BE2C (cell line): ENCODE data around the gene CMIP.

ENCODE experiments used
- DNase-seq: peaks from one replicate; pipeline ENCODE4 v3.0.0-alpha.2; 2020
- H3K27me3 ChIP-seq: fragments of 250-450 bp; sonication (Bioruptor Pico); 2 replicates; pipeline ENCODE4 v1.5.1; 2020; ENCODE audit warnings: mild to moderate bottlenecking
- H3K36me3 ChIP-seq: fragments of 250-450 bp; sonication (Bioruptor Pico); 2 replicates; pipeline ENCODE4 v1.5.1; 2020; ENCODE audit warnings: mild to moderate bottlenecking
- H3K4me1 ChIP-seq: fragments of 250-450 bp; sonication (Bioruptor Pico); 2 replicates; pipeline ENCODE4 v1.5.1; 2020
- H3K4me3 ChIP-seq: 2 replicates; pipeline ENCODE4 v1.5.1; 2011; ENCODE audit warnings: low read depth, low read length
- H3K9me3 ChIP-seq: fragments of 250-450 bp; sonication (Bioruptor Pico); 2 replicates; pipeline ENCODE4 v1.5.1; 2020
- TF ChIP-seq, protein P1 (sequence below): IDR thresholded peaks from 2 replicates; pipeline ENCODE4 v1.5.1; 2012; ENCODE audit warnings: mild to moderate bottlenecking, low read depth, low read length

Gene CMIP

DNA sequence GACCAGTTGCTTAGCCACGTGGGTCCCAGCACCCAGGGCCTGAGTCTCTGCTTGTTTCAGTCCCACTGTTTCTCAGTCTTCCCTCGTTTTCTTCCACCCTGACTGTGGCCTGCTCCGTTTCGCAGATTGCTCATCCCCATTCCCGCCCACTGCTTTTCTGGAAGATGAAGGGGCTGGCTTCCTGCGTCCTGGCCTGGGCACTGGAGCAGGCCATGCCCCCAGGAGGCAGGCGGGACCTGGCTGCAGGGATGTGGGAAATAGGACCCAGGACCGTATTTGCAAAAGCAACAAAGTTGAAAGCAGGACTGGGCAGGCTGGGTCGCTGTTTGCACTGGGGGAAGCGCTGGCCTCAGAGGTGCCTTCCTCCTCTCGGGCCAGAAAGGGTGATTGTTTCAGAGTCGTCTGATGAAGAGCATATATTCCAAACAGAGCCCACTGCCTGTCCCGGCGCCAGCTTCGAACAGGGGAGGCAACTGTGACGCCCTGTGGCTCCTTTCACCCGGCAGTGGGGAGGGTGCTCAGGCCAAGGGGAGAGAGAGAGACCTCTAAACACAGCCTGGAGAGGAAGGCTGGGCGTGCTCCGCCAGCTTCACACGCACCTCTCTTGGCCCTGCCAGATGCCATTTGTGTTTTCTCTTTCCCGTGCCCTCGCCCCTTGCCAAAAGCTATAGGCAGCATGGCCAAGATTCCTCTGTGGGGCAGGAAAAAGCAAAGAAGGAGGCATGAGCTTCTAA is 108.6 kb downstream of the CMIP start:
- DNase-seq: no peak
- H3K4me3 ChIP-seq: no peak overlapping the region
- H3K9me3 ChIP-seq: no peaks in the 10 kb centered on the region
- TF ChIP-seq, protein P1, sequence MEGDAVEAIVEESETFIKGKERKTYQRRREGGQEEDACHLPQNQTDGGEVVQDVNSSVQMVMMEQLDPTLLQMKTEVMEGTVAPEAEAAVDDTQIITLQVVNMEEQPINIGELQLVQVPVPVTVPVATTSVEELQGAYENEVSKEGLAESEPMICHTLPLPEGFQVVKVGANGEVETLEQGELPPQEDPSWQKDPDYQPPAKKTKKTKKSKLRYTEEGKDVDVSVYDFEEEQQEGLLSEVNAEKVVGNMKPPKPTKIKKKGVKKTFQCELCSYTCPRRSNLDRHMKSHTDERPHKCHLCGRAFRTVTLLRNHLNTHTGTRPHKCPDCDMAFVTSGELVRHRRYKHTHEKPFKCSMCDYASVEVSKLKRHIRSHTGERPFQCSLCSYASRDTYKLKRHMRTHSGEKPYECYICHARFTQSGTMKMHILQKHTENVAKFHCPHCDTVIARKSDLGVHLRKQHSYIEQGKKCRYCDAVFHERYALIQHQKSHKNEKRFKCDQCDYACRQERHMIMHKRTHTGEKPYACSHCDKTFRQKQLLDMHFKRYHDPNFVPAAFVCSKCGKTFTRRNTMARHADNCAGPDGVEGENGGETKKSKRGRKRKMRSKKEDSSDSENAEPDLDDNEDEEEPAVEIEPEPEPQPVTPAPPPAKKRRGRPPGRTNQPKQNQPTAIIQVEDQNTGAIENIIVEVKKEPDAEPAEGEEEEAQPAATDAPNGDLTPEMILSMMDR: no peak
- no peaks in the 10 kb centered on the region for H3K27me3 ChIP-seq
- peaks cover 13% of the 10 kb centered on the region for H3K4me1 ChIP-seq
- no peaks in the 10 kb centered on the region for H3K36me3 ChIP-seq

DNA sequence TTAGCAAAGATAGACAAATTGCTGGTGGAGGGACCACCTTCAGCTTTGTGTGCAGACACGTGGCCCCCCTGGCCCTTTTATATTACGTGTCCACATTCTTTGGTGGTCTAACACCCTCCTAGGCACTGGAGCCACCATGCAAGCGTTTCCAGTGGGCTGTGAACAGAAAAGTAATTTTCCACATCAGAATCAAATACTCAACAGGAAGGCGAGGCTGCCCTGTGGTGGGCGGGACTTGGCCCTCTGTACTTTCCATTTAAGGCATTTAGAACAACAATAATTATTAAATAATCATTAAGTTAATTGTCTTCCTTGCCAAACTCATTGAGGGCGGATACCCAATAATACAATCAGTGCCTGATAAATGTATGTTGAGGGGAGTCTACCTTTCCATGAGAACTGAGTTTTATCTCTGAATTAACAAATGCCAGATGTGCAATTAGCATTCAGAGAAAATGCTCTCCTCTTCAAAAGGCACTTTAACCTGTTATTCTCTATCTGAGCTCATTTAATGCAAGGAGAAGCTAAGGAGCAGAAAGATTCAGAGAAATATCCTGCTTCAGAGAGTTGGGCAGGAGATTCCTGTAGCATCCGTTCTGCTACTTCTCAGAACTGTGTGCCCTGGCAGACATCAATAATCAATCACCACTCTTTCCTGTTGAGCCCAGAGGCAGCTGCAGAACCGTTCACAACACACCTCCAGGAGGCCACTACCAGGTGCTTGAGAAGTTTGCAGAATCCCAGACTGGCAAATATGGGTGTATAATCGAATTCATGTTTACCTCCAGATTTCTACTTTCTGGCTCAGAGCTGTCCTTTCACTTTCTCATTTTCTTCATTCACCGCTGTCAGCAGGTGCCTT is 109.4 kb downstream of the CMIP start:
- no peaks in the 10 kb centered on the region for H3K36me3 ChIP-seq
- H3K4me3 ChIP-seq: no peak overlapping the region
- no peaks in the 10 kb centered on the region for H3K27me3 ChIP-seq
- DNase-seq: no peak
- TF ChIP-seq, protein P1: no peak
- peaks cover 13% of the 10 kb centered on the region for H3K4me1 ChIP-seq
- H3K9me3 ChIP-seq: no peaks in the 10 kb centered on the region

DNA sequence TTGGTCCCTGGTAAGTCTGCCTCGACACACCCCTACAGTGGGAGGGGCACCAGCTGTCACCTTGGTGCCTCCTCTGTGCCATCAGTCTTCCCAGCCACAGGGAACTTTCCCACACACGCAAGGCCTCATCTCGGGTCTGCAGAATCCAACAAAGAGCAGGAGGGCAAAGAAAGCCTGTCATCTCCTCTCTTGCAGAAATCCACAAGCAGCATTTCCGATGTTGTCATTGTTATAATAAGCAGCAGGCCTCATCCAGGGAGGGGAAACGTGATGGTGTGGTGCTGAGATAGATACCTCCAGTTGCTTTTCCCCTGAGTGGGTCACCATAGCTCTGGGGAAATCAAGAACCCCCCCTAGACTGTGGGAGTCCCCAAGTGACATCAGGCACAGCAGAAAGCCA is 110.4 kb downstream of the CMIP start:
- no peaks in the 10 kb centered on the region for H3K9me3 ChIP-seq
- DNase-seq: no peak
- H3K4me3 ChIP-seq: no peak overlapping the region
- no peaks in the 10 kb centered on the region for H3K36me3 ChIP-seq
- H3K27me3 ChIP-seq: no peaks in the 10 kb centered on the region
- TF ChIP-seq, protein P1: no peak
- H3K4me1 ChIP-seq: peaks cover 13% of the 10 kb centered on the region

DNA sequence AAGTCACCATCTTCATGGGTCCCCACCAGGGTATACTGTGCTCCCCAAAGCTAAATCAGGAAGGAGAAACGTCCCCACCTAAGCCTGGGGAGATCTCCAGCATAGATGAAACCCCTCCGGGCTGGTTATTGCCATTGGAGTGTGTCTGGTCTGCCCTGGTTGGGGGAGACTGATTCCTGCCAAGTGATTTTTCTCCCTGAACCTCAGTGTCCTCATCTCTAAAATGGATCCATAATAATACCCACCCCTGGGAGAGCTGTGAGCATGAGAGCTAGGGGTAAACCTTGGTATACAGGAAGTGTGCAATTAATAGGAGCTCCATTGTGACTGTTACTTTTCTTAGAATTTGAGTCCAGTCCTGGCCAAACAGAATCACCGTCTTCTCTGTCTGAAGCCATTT is 111.1 kb downstream of the CMIP start:
- Histone ChIP-seq H3K4me1 (peaks cover 13% of the 10 kb centered on the region), H3K9me3 (no peaks in the 10 kb centered on the region), H3K36me3 (no peaks in the 10 kb centered on the region), H3K27me3 (no peaks in the 10 kb centered on the region), H3K4me3 (no peak overlapping the region)
- TF ChIP-seq, protein P1: no peak
- no peak for DNase-seq

DNA sequence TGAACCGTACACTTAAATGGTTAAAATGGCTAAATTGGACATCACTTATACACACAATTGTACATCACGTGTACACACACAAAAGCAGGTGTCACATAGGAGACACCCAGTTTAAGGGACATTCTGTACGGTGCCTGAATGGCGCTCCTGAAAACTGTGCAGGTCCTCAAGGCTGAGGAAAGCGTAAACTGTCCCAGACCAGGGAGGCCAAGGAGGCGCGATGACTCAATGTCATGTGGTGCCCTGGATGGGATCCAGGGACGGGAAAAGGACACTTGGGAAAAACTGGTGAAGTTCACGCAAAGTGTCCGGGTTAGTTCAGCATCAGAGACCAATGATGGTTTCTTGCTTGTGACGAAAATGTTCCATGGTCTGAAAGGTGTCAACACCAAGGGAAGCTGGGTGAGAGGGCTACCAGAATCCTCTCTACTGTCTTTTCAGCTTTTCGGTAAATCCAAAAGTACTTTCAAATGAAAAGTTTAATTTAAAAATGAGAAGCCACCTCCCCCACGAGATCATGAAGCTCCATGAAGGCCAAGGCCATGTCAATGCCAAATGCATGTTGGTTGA is 112.2 kb downstream of the CMIP start:
- no peak for DNase-seq
- no peaks in the 10 kb centered on the region for H3K27me3 ChIP-seq

More for the DNA sequence above, 112.2 kb downstream of the CMIP start:
- Histone ChIP-seq H3K9me3 (no peaks in the 10 kb centered on the region), H3K36me3 (no peaks in the 10 kb centered on the region), H3K4me1 (peaks cover 9% of the 10 kb centered on the region; the same call in 1 of the 2 replicates), H3K4me3 (no peak overlapping the region)
- TF ChIP-seq, protein P1: no peak
